Nephron progenitor cell (in vitro differentiated cells): ENCODE measurements around the gene MISP3.

Experiments
- DNase-seq: peaks from one replicate; pipeline ENCODE4 v3.0.0; 2021
- H3K27ac Mint-ChIP-seq: 2 replicates; pipeline ENCODE4 v1.8.0; 2021; ENCODE audit warnings: mild to moderate bottlenecking, moderate library complexity, mixed read lengths
- H3K27me3 Mint-ChIP-seq: 2 replicates; pipeline ENCODE4 v1.8.0; 2021; ENCODE audit warnings: mild to moderate bottlenecking, low read depth, mixed read lengths; ENCODE audit not compliant: poor library complexity
- H3K36me3 Mint-ChIP-seq: 2 replicates; pipeline ENCODE4 v1.8.0; 2021; ENCODE audit warnings: low read depth, mixed read lengths
- H3K4me1 Mint-ChIP-seq: 2 replicates; pipeline ENCODE4 v1.8.0; 2021; ENCODE audit warnings: mixed read lengths
- H3K4me3 Mint-ChIP-seq: 2 replicates; pipeline ENCODE4 v1.8.0; 2021; ENCODE audit warnings: mild to moderate bottlenecking, moderate library complexity, mixed read lengths
- H3K9me3 Mint-ChIP-seq: 2 replicates; pipeline ENCODE4 v1.8.0; 2021; ENCODE audit warnings: mild to moderate bottlenecking, moderate library complexity, mixed read lengths
- TF ChIP-seq, protein P1 (sequence below): fragments of 200-600 bp; sonication (generic); IDR thresholded peaks from 2 replicates; pipeline ENCODE4 v1.5.0; 2021; ENCODE audit warnings: antibody characterized with exemption

Gene MISP3

DNA sequence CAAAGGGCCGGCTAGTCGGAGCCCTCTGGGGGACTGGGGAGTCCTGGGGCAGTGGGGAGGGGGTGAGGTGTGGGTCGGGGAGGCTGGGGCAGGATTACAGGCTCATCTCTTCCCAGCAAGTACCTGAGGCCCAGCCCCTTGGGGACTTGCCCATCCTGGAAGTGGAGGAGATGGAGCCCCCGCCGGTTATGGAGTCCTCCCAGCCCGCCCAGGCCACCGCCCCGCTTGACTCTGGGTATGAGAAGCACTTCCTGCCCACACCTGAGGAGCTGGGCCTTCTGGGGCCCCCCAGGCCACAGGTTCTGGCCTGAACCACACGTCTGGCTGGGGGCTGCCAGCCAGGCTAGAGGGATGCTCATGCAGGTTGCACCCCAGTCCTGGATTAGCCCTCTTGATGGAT lies 20.6 kb upstream of the MISP3 start:
- DNase-seq, result no peak
- Mint-ChIP-seq H3K27me3 (peaks cover 47% of the 10 kb centered on the region), H3K27ac (no peak overlapping the region), H3K36me3 (peaks cover 5% of the 10 kb centered on the region), H3K9me3 (no peaks in the 10 kb centered on the region), H3K4me3 (no peak overlapping the region), H3K4me1 (no peaks in the 10 kb centered on the region)
- TF ChIP-seq, protein P1, sequence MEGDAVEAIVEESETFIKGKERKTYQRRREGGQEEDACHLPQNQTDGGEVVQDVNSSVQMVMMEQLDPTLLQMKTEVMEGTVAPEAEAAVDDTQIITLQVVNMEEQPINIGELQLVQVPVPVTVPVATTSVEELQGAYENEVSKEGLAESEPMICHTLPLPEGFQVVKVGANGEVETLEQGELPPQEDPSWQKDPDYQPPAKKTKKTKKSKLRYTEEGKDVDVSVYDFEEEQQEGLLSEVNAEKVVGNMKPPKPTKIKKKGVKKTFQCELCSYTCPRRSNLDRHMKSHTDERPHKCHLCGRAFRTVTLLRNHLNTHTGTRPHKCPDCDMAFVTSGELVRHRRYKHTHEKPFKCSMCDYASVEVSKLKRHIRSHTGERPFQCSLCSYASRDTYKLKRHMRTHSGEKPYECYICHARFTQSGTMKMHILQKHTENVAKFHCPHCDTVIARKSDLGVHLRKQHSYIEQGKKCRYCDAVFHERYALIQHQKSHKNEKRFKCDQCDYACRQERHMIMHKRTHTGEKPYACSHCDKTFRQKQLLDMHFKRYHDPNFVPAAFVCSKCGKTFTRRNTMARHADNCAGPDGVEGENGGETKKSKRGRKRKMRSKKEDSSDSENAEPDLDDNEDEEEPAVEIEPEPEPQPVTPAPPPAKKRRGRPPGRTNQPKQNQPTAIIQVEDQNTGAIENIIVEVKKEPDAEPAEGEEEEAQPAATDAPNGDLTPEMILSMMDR, result no peak

DNA sequence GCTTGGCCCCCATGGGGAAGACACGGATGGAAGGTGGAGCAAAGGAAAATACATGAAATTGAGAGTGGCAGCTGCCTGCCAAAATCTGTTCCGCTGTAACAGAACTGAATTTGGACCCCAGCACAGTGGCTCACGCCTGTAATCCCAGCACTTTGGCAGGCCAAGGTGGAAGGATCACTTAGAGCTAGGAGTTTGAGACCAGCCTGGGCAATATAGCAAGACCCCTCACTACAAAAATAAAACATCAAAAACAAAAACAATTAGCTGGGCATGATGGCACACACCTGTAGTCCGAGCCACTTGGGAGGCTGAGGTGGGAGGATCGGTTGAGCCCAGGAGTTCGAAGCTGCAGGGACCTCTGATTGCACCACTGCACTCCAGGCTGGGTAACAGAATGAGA lies 20.1 kb upstream of the MISP3 start:
- Mint-ChIP-seq H3K9me3 (no peaks in the 10 kb centered on the region), H3K4me3 (no peak overlapping the region), H3K36me3 (peaks cover 5% of the 10 kb centered on the region), H3K4me1 (no peaks in the 10 kb centered on the region), H3K27ac (no peak overlapping the region), H3K27me3 (peaks cover 51% of the 10 kb centered on the region)
- no peak for DNase-seq
- TF ChIP-seq, protein P1, result no peak

DNA sequence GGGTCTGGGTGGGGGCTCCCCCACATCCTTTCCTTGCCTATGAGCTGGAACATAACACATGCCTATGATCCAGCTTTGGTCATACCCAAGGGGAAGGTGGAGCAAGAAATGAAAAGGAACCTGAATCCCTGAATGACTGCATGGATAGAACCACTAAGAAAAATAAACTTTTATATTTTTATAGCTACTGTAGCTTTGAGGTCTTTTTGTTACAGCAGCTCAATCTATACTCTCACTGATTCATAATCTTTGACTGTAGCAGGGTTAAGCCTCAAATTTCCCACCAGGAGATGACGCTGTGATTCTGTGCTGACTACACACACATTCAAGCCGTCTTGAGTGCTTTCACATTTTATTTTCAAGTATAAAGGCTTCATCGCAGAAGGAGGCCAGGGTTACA lies 19.6 kb upstream of the MISP3 start:
- no peaks in the 10 kb centered on the region for H3K4me1 Mint-ChIP-seq
- peaks cover 5% of the 10 kb centered on the region for H3K36me3 Mint-ChIP-seq
- peaks cover 57% of the 10 kb centered on the region for H3K27me3 Mint-ChIP-seq
- TF ChIP-seq, protein P1, result no peak
- H3K27ac Mint-ChIP-seq, result no peak overlapping the region
- DNase-seq, result no peak
- no peaks in the 10 kb centered on the region for H3K9me3 Mint-ChIP-seq
- no peak overlapping the region for H3K4me3 Mint-ChIP-seq

DNA sequence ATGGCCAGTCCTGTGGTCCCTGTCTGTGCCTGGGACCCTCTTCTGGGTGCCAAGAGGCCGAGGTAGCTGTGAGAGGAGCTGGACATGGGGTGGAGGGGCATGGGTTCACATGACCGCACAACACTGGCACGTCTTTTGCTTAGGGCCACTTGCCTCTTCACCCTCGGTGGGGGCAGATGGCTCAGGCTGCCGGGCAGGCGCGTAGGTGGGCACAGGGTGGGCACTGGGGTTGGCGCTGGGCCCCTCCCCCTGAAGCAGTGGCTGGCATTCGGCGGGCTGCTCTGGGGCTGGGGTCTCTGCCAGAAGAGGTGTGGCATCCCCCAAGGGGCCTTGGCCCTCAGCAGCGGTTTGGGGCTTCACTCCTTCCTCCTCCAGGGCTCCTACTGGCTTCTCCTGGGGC lies 19.1 kb upstream of the MISP3 start:
- TF ChIP-seq, protein P1, result no peak
- Mint-ChIP-seq H3K9me3 (no peaks in the 10 kb centered on the region), H3K36me3 (peaks cover 5% of the 10 kb centered on the region), H3K27ac (no peak overlapping the region), H3K4me3 (no peak overlapping the region), H3K4me1 (peaks cover 3% of the 10 kb centered on the region), H3K27me3 (peaks cover 59% of the 10 kb centered on the region)
- no peak for DNase-seq

DNA sequence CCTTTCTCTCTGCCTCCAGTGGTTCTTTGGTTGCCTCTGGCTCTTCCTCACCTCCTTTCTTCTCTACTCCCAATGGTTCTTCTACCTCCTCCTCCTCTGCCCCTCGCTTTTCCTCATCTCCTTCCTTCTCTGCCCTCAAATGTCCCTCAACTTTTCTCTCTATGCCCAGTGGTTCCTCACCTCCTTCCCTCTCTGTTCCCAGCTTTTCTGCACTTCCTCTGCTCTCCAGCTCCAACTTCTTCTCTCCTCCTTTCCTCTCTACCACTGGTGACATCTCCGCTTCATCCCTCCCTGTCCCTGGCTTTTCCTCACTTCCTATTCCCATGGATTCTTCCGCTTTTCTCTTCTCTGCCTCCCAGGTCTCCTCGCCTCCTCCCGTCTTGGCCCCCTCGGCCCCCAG lies 18.5 kb upstream of the MISP3 start:
- Mint-ChIP-seq H3K4me1 (peaks cover 6% of the 10 kb centered on the region), H3K36me3 (peaks cover 5% of the 10 kb centered on the region), H3K27me3 (peaks cover 63% of the 10 kb centered on the region), H3K27ac (peak overlapping the region; percentile 82), H3K9me3 (no peaks in the 10 kb centered on the region), H3K4me3 (no peak overlapping the region)
- DNase-seq, result no peak
- TF ChIP-seq, protein P1, result no peak

DNA sequence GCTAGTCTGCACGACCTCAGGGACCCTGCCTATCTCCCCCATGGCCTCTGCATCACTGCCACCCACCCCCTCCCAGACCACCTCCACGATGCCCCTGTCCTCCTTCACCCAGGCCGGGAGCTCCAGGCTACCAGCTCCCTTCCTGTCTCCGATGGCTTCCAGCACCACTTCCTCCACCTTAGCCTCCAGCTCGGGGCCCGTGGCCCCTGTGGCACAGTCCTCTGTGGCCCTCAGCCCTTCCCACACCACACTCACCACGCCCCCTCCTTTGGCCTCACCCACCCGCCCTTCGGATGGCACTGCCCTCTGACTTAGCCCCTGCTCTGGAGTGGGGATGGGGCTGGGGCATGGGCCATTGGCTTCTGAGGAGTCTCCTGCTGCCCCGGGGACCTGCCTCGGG lies 17.9 kb upstream of the MISP3 start:
- H3K9me3 Mint-ChIP-seq, result no peaks in the 10 kb centered on the region
- TF ChIP-seq, protein P1, result no peak
- no peak overlapping the region for H3K4me3 Mint-ChIP-seq
- H3K36me3 Mint-ChIP-seq, result peaks cover 5% of the 10 kb centered on the region
- no peak overlapping the region for H3K27ac Mint-ChIP-seq
- H3K27me3 Mint-ChIP-seq, result peaks cover 69% of the 10 kb centered on the region
- DNase-seq, result no peak
- peaks cover 9% of the 10 kb centered on the region for H3K4me1 Mint-ChIP-seq
